H1 (cell line): ENCODE measurements around the gene NOTUM.

ENCODE experiments used
- ATF2 ChIP-seq: IDR thresholded peaks from 2 replicates; pipeline ENCODE4 v1.6.1; 2012; ENCODE audit warnings: low read length, inconsistent platforms
- CREB1 ChIP-seq: IDR thresholded peaks from 2 replicates; pipeline ENCODE4 v1.6.1; 2012; ENCODE audit warnings: inconsistent platforms
- CTCF ChIP-seq, 3 experiments: IDR thresholded peaks; 1 replicate in 2 of 3; 2 replicates in 1 of 3; pipeline versions ENCODE4 v1.5.1 to v1.6.1; 2011; ENCODE audit warnings: low read length in 3 of 3, mild to moderate bottlenecking in 3 of 3, inconsistent platforms in 2 of 3, low read depth in 1 of 3, moderate library complexity in 1 of 3; ENCODE audit not compliant: insufficient read depth in 1 of 3; ENCODE audit errors: control extremely low read depth in 1 of 3
- FOSL1 ChIP-seq: IDR thresholded peaks from 2 replicates; pipeline ENCODE4 v1.6.1; 2011; ENCODE audit warnings: mild to moderate bottlenecking, low read depth, low read length, moderate library complexity; ENCODE audit not compliant: insufficient read depth
- KDM1A ChIP-seq: fragments of 200-600, 300-600 bp; sonication (generic); IDR thresholded peaks from 2 replicates; pipeline ENCODE4 v1.7.1; 2016; ENCODE audit warnings: mild to moderate bottlenecking, low read length, borderline replicate concordance
- MAFK ChIP-seq: IDR thresholded peaks from 2 replicates; pipeline ENCODE4 v1.6.1; 2012; ENCODE audit warnings: low read depth, mild to moderate bottlenecking, improper control_type of control experiment, low read length
- MAX ChIP-seq: IDR thresholded peaks from 2 replicates; pipeline ENCODE4 v1.6.1; 2012; ENCODE audit warnings: inconsistent platforms
- POLR2A ChIP-seq, 2 experiments: IDR thresholded peaks; 1 replicate in 1 of 2; 2 replicates in 1 of 2; pipeline ENCODE4 v1.6.1; 2011; ENCODE audit warnings: low read depth in 2 of 2, low read length in 2 of 2, mild to moderate bottlenecking in 2 of 2; ENCODE audit errors: control extremely low read depth in 1 of 2
- POLR2AphosphoS5 ChIP-seq: IDR thresholded peaks from 2 replicates; pipeline ENCODE4 v1.6.1; 2011; ENCODE audit warnings: low read depth, low read length
- RFX5 ChIP-seq: IDR thresholded peaks from 2 replicates; pipeline ENCODE4 v1.6.1; 2011; ENCODE audit warnings: low read depth, low read length, improper control_type of control experiment, borderline replicate concordance
- SIN3A ChIP-seq, 2 experiments: IDR thresholded peaks in 1 of 2; conservative IDR thresholded peaks in 1 of 2; 2 replicates each; pipeline ENCODE4 v1.6.1; 2011 to 2012; ENCODE audit warnings: low read length in 2 of 2, improper control_type of control experiment in 1 of 2, low read depth in 1 of 2, mild to moderate bottlenecking in 1 of 2
- SP1 ChIP-seq: IDR thresholded peaks from 2 replicates; pipeline ENCODE4 v1.6.1; 2011; ENCODE audit warnings: low read depth, low read length
- TAF1 ChIP-seq: IDR thresholded peaks from 2 replicates; pipeline ENCODE4 v1.6.1; 2011; ENCODE audit warnings: mild to moderate bottlenecking, low read depth, low read length
- YY1 ChIP-seq: IDR thresholded peaks from 2 replicates; pipeline ENCODE4 v1.6.1; 2011; ENCODE audit warnings: low read depth, mild to moderate bottlenecking, low read length

- TF ChIP-seq POLR2A (IDR thresholded peaks at IDR 0.05; ENCODE audit: control extremely low read depth in 1 of 2, low read depth in 2 of 2, low read length in 2 of 2): no peak
- TF ChIP-seq FOSL1: no peak
- TF ChIP-seq CREB1: no peak
- no peak for TF ChIP-seq ATF2
- no peak for TF ChIP-seq YY1
- no peak for TF ChIP-seq MAX
- no peak for TF ChIP-seq SIN3A (conservative IDR thresholded peaks at IDR 0.05 in 1 of 2, IDR thresholded peaks at IDR 0.05 in 1 of 2; ENCODE audit: low read depth in 1 of 2, low read length in 2 of 2)
- no peak for TF ChIP-seq RFX5
- no peak for TF ChIP-seq TAF1
- no peak for TF ChIP-seq CTCF (IDR thresholded peaks at IDR 0.05; ENCODE audit: control extremely low read depth in 1 of 3, insufficient read depth in 1 of 3, low read depth in 1 of 3, low read length in 3 of 3)
- no peak for TF ChIP-seq MAFK
- TF ChIP-seq KDM1A: no peak
- TF ChIP-seq POLR2AphosphoS5: no peak
- no peak for TF ChIP-seq SP1
These were observed 5.8 kb downstream of the NOTUM start for GRCh38 chr17:81955058-81955681.
